A549 (cell line): ENCODE data around the gene RASSF4.

ENCODE experiments used
- BHLHE40 ChIP-seq: IDR thresholded peaks from 2 replicates; pipeline ENCODE4 v1.6.1; 2012; ENCODE audit warnings: low read depth, low read length, inconsistent platforms
- CBX2 ChIP-seq: fragments of 200-600 bp; sonication (generic); IDR thresholded peaks from 2 replicates; pipeline ENCODE4 v1.6.1; 2016; ENCODE audit warnings: low read depth, mild to moderate bottlenecking, borderline replicate concordance
- CHD4 ChIP-seq: fragments of 200-600 bp; sonication (generic); IDR thresholded peaks from 2 replicates; pipeline ENCODE4 v1.6.1; 2016; ENCODE audit warnings: antibody characterized with exemption, mild to moderate bottlenecking, borderline replicate concordance
- CTCF ChIP-seq: fragments of >200 bp; sonication (Bioruptor Twin); formaldehyde crosslinking; IDR thresholded peaks from 3 replicates; pipeline ENCODE4 v1.5.1; 2016
- ELK1 ChIP-seq: fragments of 150-350 bp; IDR thresholded peaks from 2 replicates; pipeline ENCODE4 v1.6.1; 2014; ENCODE audit warnings: low read depth, mild to moderate bottlenecking, low read length
- EP300 ChIP-seq, 2 experiments: fragments of >200 bp; sonication (Bioruptor Twin); formaldehyde crosslinking; IDR thresholded peaks; 2 replicates in 1 of 2; 3 replicates in 1 of 2; pipeline ENCODE4 v1.6.1; 2016 to 2017
- FOSL2 ChIP-seq, 2 experiments: fragments of 450-650 bp in 1 of 2; fragments of >200 bp in 1 of 2; sonication (Bioruptor Twin) in 1 of 2; formaldehyde crosslinking; IDR thresholded peaks; 2 replicates each; pipeline versions ENCODE4 v1.5.0 to v1.6.1; 2016 to 2020; ENCODE audit warnings: mild to moderate bottlenecking in 1 of 2, moderate library complexity in 1 of 2
- HDAC2 ChIP-seq: fragments of 200-600 bp; sonication (generic); IDR thresholded peaks from 2 replicates; pipeline ENCODE4 v1.6.1; 2016
- HMGXB4 ChIP-seq: fragments of 250-450 bp; sonication (Bioruptor Pico); IDR thresholded peaks from 2 replicates; pipeline ENCODE4 v1.5.0; 2021; ENCODE audit warnings: mild to moderate bottlenecking, moderate library complexity, borderline replicate concordance
- KDM1A ChIP-seq: fragments of 200-600 bp; sonication (generic); IDR thresholded peaks from 2 replicates; pipeline ENCODE4 v1.6.1; 2016; ENCODE audit warnings: low read depth, mild to moderate bottlenecking
- MAX ChIP-seq: IDR thresholded peaks from 2 replicates; pipeline ENCODE4 v1.6.1; 2012
- MYC ChIP-seq: IDR thresholded peaks from 2 replicates; pipeline ENCODE4 v1.6.1; 2012; ENCODE audit warnings: mild to moderate bottlenecking, inconsistent platforms, low read length, improper control_type of control experiment, borderline replicate concordance
- POLR2A ChIP-seq: IDR thresholded peaks from 2 replicates; pipeline ENCODE4 v1.6.1; 2012; ENCODE audit warnings: mild to moderate bottlenecking, low read length
- RNF2 ChIP-seq: fragments of 200-600 bp; sonication (generic); IDR thresholded peaks from 2 replicates; pipeline ENCODE4 v1.6.1; 2016; ENCODE audit warnings: low read depth, mild to moderate bottlenecking, antibody characterized with exemption, moderate library complexity, borderline replicate concordance

GRCh38 chr10:44998146-44998631 is 38.6 kb downstream of the RASSF4 start:
- TF ChIP-seq HDAC2 (no peak), POLR2A (no peak), CTCF (no peak), MAX (no peak), ELK1 (no peak), EP300 (IDR thresholded peaks at IDR 0.05) (no peak), MYC (no peak), CHD4 (no peak), HMGXB4 (CRISPR knock-in tag) (no peak), FOSL2 (IDR thresholded peaks at IDR 0.05) (no peak), FOSL2 (CRISPR knock-in tag; IDR thresholded peaks at IDR 0.05) (no peak), RNF2 (no peak), CBX2 (no peak), BHLHE40 (no peak), KDM1A (no peak)
